ENCODE results near the gene LYRM4. TPM values are rescaled to one million over a fixed set of nuclear protein-coding genes. Genes with fewer than 3 reads are reported as not detected.
A peak's percentile ranks its signal among the peaks of the same experiment; 100 is the strongest.

The LYRM4 gene
- total and polyA plus RNA-seq, 9 of the 15 experiments (the other 6 are each of a cell fraction or from before 2014, with no cell fraction given): 24.2 to 69.4 (median 41.8) TPM

DNA sequence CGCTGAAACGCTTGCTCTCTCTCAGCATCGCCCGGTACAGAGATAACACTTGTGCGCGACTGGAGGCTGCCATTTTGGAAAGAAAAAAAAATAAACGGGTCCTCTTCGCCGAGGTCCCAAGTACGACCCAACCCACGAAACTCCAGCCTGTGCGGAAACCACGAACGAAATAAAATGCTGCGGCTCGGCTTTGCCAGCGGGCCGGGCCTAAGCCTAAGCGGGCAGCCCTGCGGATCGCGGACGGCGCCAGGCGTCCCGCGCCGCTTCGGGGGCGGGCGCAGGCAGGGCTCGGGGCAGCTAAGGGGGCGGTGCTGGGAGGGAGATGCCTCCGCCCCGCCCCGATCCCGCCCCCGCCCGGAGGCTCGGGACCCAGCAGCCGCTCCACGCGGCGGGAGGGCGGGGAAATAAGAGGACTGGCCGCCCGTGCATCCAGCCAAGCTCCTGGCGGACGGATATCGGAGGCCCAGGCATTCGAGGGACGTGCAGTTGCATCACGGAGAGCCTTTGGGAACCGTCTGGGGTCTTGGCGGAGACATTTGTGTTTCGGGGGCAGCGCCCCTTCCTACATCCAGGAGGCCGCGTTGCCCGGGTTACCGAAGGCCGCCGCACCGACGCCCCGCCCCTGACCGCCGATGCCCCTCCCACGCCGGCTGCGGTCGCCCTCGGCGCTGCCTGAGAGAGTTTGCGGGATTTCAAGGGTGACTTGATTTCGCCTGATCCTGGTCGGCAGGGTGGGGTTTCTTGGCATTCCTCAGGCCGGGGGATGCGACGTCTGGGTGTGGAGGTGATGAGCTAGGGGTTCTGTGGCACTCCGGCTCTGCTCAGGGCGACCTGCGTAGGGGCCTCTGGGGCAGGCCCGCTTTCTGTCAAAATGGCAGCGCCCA lies at the start of gene LYRM4, which contains the start of gene FARS2 (continued):
- no peak for TF ChIP-seq DEAF1 (CRISPR knock-in tag; IDR thresholded peaks at IDR 0.05)
- TF ChIP-seq PTTG1 (tag; IDR thresholded peaks at IDR 0.05; ENCODE audit: low read depth): no peak
- TF ChIP-seq ZNF347 (CRISPR knock-in tag; IDR thresholded peaks at IDR 0.05; ENCODE audit: low read depth): no peak
- no peak for TF ChIP-seq MEF2A (IDR thresholded peaks at IDR 0.05; ENCODE audit: control insufficient read depth, low read depth, low read length)
- peak; percentile 55 to 96; a peak in 3 of 4 replicates for TF ChIP-seq HDAC1 (IDR thresholded peaks at IDR 0.05)
- no peak for TF ChIP-seq DDX20 (tag; IDR thresholded peaks at IDR 0.05; ENCODE audit: low read depth)
- 0 out of 2 replicates have a peak, but pooled peaks have one; percentile 9 for TF ChIP-seq POLR2H (tag; IDR thresholded peaks at IDR 0.05; ENCODE audit: low read depth)
- TF ChIP-seq, protein P1, sequence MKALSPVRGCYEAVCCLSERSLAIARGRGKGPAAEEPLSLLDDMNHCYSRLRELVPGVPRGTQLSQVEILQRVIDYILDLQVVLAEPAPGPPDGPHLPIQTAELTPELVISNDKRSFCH (CRISPR knock-in tag; IDR thresholded peaks at IDR 0.05): no peak
- TF ChIP-seq, protein P1 (tag; IDR thresholded peaks at IDR 0.05): peak; percentile 59
- no peak for TF ChIP-seq RREB1 (CRISPR knock-in tag; IDR thresholded peaks at IDR 0.05)
- TF ChIP-seq MED1 (CRISPR knock-in tag; IDR thresholded peaks at IDR 0.05; ENCODE audit: borderline replicate concordance): no peak
- no peak for TF ChIP-seq THRAP3 (IDR thresholded peaks at IDR 0.05; ENCODE audit: borderline replicate concordance)
- TF ChIP-seq ZFP36 (IDR thresholded peaks at IDR 0.05; ENCODE audit: low read depth, low read length, partially characterized antibody): no peak
- no peak for TF ChIP-seq GABPB2 (CRISPR knock-in tag; conservative IDR thresholded peaks at IDR 0.05)
- no peak for TF ChIP-seq POU5F1 (IDR thresholded peaks at IDR 0.05; ENCODE audit: borderline replicate concordance, low read depth, low read length, partially characterized antibody)
- TF ChIP-seq ZNF717 (CRISPR knock-in tag; IDR thresholded peaks at IDR 0.05): no peak
- no peak for TF ChIP-seq ZNF217 (CRISPR knock-in tag; IDR thresholded peaks at IDR 0.05)
- TF ChIP-seq HMG20B (CRISPR knock-in tag; IDR thresholded peaks at IDR 0.05): no peak
- TF ChIP-seq ZKSCAN3 (CRISPR knock-in tag; IDR thresholded peaks at IDR 0.05): no peak
- no peak for TF ChIP-seq CREBBP (IDR thresholded peaks at IDR 0.05; ENCODE audit: low read depth, low read length)
- no peak for TF ChIP-seq KDM1A (IDR thresholded peaks at IDR 0.05)
- TF ChIP-seq CBFA2T3 (IDR thresholded peaks at IDR 0.05): no peak

All from K562 (cell line).